Esophagus muscularis mucosa (tissue), 4 donors: Measurements from ENCODE around the gene ASTN2. TPM values are rescaled to one million over a fixed set of nuclear protein-coding genes. Genes with fewer than 3 reads are reported as not detected.

Source experiments
- DNase-seq: peaks from one replicate; pipeline ENCODE4 v3.0.0-alpha.2; 2017; ENCODE audit errors: extremely low spot score
- H3K27ac ChIP-seq, 4 donors: fragments of 200-600 bp; sonication (generic); replicated peaks in 1 of 4; 1 replicate in 3 of 4; 2 replicates in 1 of 4; pipeline ENCODE4 v1.5.1; 2016 to 2019; ENCODE audit warnings: mild to moderate bottlenecking in 1 of 4
- H3K27me3 ChIP-seq, 4 donors: fragments of 200-600 bp; sonication (generic); one replicate each; pipeline versions ENCODE4 v1.5.1 to v1.6.0; 2016 to 2019
- H3K36me3 ChIP-seq, 4 donors: fragments of 200-600 bp; sonication (generic); one replicate each; pipeline ENCODE4 v1.5.1; 2016 to 2019
- H3K4me1 ChIP-seq, 4 donors: fragments of 200-600 bp; sonication (generic); one replicate each; pipeline ENCODE4 v1.5.1; 2016 to 2019
- H3K4me3 ChIP-seq, 4 donors: fragments of 200-600 bp; sonication (generic); 1 replicate in 2 of 4; 2 replicates in 2 of 4; pipeline ENCODE4 v1.5.1; 2016 to 2019; ENCODE audit warnings: mild to moderate bottlenecking in 4 of 4, moderate library complexity in 1 of 4
- H3K9me3 ChIP-seq, 4 donors: fragments of 200-600 bp; sonication (generic); 1 replicate in 3 of 4; 2 replicates in 1 of 4; pipeline ENCODE4 v1.5.1; 2016 to 2019
- EP300 ChIP-seq: sonication (generic); formaldehyde crosslinking; IDR thresholded peaks from one replicate; pipeline ENCODE4 v1.6.1; 2017; ENCODE audit warnings: antibody characterized with exemption
- POLR2A ChIP-seq: fragments of 450-650 bp; IDR thresholded peaks from one replicate; pipeline ENCODE4 v1.6.1; 2017; ENCODE audit warnings: antibody characterized with exemption, moderate library complexity, mild to moderate bottlenecking, low read depth
- POLR2AphosphoS5 ChIP-seq, 2 donors: sonication (generic); formaldehyde crosslinking; IDR thresholded peaks; one replicate each; pipeline ENCODE4 v1.6.1; 2017; ENCODE audit warnings: antibody characterized with exemption in 2 of 2
- WGBS: methylation state at CpG from one replicate; pipeline ENCODE4 v1.1.5; 2018; 5-methylcytosine and 5-hydroxymethylcytosine counted together
- intact Hi-C: fragments of 100-400 bp; cut with DNase I; formaldehyde crosslinking; loops from one replicate; pipeline ENCODE4 v1.15.1; 2023
- total RNA-seq, 4 donors: library from RNA; depleted of rRNA; stranded (reverse); fragments of >200 nt; gene quantifications; one replicate each; pipeline versions ENCODE4 v1.1.0 to v1.2.1, GENCODE V29; 2016
- TF ChIP-seq, protein P1 (sequence below), 3 experiments: fragments of 200-600 bp in 2 of 3; fragments of 450-650 bp in 1 of 3; sonication (generic) in 2 of 3; IDR thresholded peaks; one replicate each; pipeline ENCODE4 v1.5.1; 2017 to 2019; ENCODE audit warnings: antibody characterized with exemption in 3 of 3, mild to moderate bottlenecking in 2 of 3, moderate library complexity in 1 of 3

ASTN2 gene
- total RNA-seq, 4 donors from 2014 or later = 4.2 to 6.9 (median 5.5) TPM

DNA sequence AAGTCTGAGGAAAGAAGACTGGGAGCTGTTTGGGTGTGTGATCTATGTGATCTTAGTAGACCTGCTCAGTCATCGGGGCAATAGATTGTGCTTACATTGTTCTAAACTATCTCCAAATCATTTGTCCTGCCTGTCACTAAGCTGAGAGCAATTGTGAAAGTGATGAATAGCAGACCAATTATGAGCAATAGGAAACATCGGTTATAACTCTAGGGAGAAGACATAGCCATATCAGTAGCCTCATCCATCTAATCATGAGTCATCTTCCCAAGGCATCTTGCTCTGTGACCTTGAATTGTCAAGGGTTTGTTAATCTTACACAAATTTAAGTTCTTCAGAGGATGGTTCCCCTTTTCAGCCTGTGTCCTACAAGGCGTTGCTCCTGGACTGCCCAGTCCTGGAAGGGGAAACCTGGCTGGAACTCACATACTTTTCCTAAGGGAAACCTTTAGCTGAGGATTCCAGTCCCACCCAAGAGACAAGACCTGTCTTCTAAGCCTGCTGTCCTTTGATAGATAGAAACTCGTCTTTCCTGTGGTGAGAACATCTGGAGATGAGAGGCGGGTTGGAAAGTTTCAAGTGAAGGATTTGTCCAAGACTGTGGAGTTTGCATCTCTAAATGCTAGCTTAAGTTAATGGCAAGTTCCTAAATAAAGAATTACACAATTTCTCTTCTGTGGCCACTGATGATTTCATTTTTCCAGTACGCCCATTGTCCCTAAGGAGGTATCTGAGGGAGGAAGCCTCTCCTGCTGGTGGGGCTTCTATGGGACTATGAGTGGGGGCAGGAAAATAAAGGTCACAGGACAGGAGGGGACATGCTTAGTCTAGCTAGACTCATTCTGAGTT lies 781.6 kb downstream of the ASTN2 start:
- no peaks in the 10 kb centered on the region for H3K27me3 ChIP-seq
- H3K4me1 ChIP-seq = no peaks in the 10 kb centered on the region
- intact Hi-C loops = no loop called here
- TF ChIP-seq, protein P1, sequence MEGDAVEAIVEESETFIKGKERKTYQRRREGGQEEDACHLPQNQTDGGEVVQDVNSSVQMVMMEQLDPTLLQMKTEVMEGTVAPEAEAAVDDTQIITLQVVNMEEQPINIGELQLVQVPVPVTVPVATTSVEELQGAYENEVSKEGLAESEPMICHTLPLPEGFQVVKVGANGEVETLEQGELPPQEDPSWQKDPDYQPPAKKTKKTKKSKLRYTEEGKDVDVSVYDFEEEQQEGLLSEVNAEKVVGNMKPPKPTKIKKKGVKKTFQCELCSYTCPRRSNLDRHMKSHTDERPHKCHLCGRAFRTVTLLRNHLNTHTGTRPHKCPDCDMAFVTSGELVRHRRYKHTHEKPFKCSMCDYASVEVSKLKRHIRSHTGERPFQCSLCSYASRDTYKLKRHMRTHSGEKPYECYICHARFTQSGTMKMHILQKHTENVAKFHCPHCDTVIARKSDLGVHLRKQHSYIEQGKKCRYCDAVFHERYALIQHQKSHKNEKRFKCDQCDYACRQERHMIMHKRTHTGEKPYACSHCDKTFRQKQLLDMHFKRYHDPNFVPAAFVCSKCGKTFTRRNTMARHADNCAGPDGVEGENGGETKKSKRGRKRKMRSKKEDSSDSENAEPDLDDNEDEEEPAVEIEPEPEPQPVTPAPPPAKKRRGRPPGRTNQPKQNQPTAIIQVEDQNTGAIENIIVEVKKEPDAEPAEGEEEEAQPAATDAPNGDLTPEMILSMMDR (IDR thresholded peaks at IDR 0.05) = no peak
- no peak for TF ChIP-seq EP300
- no peak for TF ChIP-seq POLR2AphosphoS5 (IDR thresholded peaks at IDR 0.05)
- TF ChIP-seq POLR2A = no peak
- H3K4me3 ChIP-seq = no peak overlapping the region
- H3K36me3 ChIP-seq = no peaks in the 10 kb centered on the region
- peak overlapping the region in 3 of 4 donors; percentile 23 to 64 (median 51) for H3K27ac ChIP-seq
- no peak for DNase-seq
- H3K9me3 ChIP-seq = no peaks in the 10 kb centered on the region
- 62% methylated on average over 6 of the region's 6 CpGs for WGBS

- WGBS = 77% methylated on average over 3 of the region's 3 CpGs
- no peaks in the 10 kb centered on the region for H3K4me1 ChIP-seq
- no peaks in the 10 kb centered on the region for H3K9me3 ChIP-seq
- no peak for DNase-seq
- intact Hi-C loops = no loop called here
- no peaks in the 10 kb centered on the region for H3K27me3 ChIP-seq
- no peak overlapping the region for H3K4me3 ChIP-seq
- H3K27ac ChIP-seq = no peak overlapping the region
- TF ChIP-seq, protein P1 (IDR thresholded peaks at IDR 0.05) = no peak
- no peak for TF ChIP-seq EP300
- TF ChIP-seq POLR2A = no peak
- TF ChIP-seq POLR2AphosphoS5 (IDR thresholded peaks at IDR 0.05) = no peak
- H3K36me3 ChIP-seq = no peaks in the 10 kb centered on the region
Observed at GRCh38 chr9:116629634-116630033, 785.2 kb downstream of the ASTN2 start.

DNA sequence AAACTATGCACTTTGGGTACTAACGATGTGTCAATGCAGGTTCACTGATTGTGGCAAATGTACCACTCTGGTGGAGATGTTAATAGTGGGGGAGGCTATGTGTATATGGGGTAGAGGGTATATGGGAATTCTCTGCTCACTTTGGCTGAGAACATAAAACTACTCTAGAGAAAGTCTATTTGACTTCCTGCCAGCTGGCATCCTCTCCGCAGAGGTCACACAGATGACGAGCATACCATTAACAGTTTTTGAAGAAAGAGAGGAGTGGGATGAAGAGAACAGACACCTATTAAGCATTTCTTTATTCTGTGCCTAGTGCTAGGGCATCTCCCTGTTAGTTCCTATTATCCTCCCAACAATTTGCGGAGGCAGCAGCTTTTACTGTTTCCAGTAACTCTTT lies 786.1 kb downstream of the ASTN2 start:
- intact Hi-C loops = no loop called here
- no peak overlapping the region for H3K4me3 ChIP-seq
- no peaks in the 10 kb centered on the region for H3K27me3 ChIP-seq
- peaks cover 0 to under 1% (median 0%) of the 10 kb centered on the region in 4 donors for H3K4me1 ChIP-seq
- DNase-seq = no peak
- H3K9me3 ChIP-seq = no peaks in the 10 kb centered on the region
- 76% methylated on average over 4 of the region's 4 CpGs for WGBS
- TF ChIP-seq EP300 = no peak
- no peak for TF ChIP-seq POLR2AphosphoS5 (IDR thresholded peaks at IDR 0.05)
- TF ChIP-seq POLR2A = no peak
- TF ChIP-seq, protein P1 (IDR thresholded peaks at IDR 0.05) = no peak
- H3K27ac ChIP-seq = no peak overlapping the region
- no peaks in the 10 kb centered on the region for H3K36me3 ChIP-seq

- TF ChIP-seq EP300 = no peak
- TF ChIP-seq, protein P1 (IDR thresholded peaks at IDR 0.05) = no peak
- no peak for TF ChIP-seq POLR2A
- no peak for TF ChIP-seq POLR2AphosphoS5 (IDR thresholded peaks at IDR 0.05)
- Histone ChIP-seq H3K9me3 (no peaks in the 10 kb centered on the region), H3K36me3 (no peaks in the 10 kb centered on the region), H3K27ac (no peak overlapping the region), H3K4me1 (peaks cover 0 to 3% (median 0%) of the 10 kb centered on the region in 4 donors), H3K4me3 (no peak overlapping the region), H3K27me3 (no peaks in the 10 kb centered on the region)
- intact Hi-C loops = no loop called here
- no peak for DNase-seq
- WGBS = 98% methylated on average over 2 of the region's 2 CpGs
Observed at GRCh38 chr9:116627433-116627832, 787.4 kb downstream of the ASTN2 start.
